Measurements from ENCODE around the gene DUOX2. TPM values are rescaled to one million over a fixed set of nuclear protein-coding genes. Genes with fewer than 3 reads are reported as not detected.

The DUOX2 gene
- total and polyA plus RNA-seq, 4 donors, result 1.0 to 3.8 (median 2.1) TPM

- H3K4me1 ChIP-seq (ENCODE audit: control insufficient read depth in 5 of 5, insufficient read depth in 5 of 5, low read length in 5 of 5), result no peaks in the 10 kb centered on the region
- H3K36me3 ChIP-seq (ENCODE audit: control insufficient read depth in 4 of 4, insufficient read depth in 4 of 4, low read length in 4 of 4), result no peaks in the 10 kb centered on the region
- H3K27me3 ChIP-seq (ENCODE audit: control insufficient read depth in 3 of 3, insufficient read depth in 3 of 3, low read length in 2 of 3), result peaks cover 0 to 6% (median 6%) of the 10 kb centered on the region in 3 donors
- H3K9me3 ChIP-seq (ENCODE audit: control insufficient read depth in 4 of 4, insufficient read depth in 3 of 4, low read length in 3 of 4), result peaks cover 0 to 3% (median 0%) of the 10 kb centered on the region in 4 donors
- H3K27ac ChIP-seq (ENCODE audit: low read depth in 1 of 2, low read length in 1 of 2), result no peak overlapping the region
- DNase-seq (no peak), ATAC-seq (ENCODE audit: insufficient read depth, low FRiP score) (no peak)
- 65 to 70% methylated on average over 7 of the region's 7 CpGs for WGBS, 2 donors
- no peak overlapping the region for H3K9ac ChIP-seq (ENCODE audit: insufficient read depth in 1 of 2, low read length in 2 of 2)
- H3K4me3 ChIP-seq, result no peak overlapping the region
- TF ChIP-seq CTCF (IDR thresholded peaks at IDR 0.05; ENCODE audit: control extremely low read depth, extremely low read depth), result no peak
Observed at GRCh38 chr15:45091161-45091560, 22.8 kb downstream of the DUOX2 start.

DNA sequence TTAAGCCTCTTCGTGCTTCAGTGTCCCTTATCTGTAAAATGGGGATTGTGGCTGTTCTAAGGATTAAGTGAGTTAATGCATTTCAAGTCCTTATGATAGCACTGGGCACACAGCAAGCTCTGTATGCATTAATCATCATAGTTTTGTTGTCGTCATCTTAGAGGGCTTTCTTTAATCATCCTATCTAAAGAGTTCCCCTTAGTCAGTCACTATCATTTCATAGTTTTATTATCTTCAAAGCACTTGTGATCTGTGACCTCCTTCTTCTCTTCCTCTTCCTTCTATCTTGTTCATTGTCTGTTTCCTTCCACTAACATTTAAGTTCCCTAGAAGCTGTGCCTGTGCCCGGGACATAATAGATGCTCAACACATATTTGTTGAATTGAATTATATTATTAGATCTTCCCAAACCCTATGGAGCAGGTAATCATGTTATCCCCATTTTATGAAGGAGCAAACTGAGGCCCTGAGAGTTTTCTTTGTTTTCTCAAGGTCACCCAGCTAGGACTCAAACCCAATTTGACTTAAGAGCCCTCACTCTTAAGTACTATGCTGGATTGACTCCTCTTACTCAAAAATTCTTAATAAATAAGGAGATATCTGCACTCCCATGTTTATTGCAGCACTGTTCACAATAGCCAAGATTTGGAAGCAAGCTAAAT is 24.1 kb downstream of the DUOX2 start:
- Histone ChIP-seq H3K27me3 (ENCODE audit: control insufficient read depth in 3 of 3, insufficient read depth in 3 of 3, low read length in 2 of 3) (peaks cover 0 to 6% (median 6%) of the 10 kb centered on the region in 3 donors), H3K4me3 (no peak overlapping the region), H3K27ac (ENCODE audit: low read depth in 1 of 2, low read length in 1 of 2) (no peak overlapping the region), H3K4me1 (ENCODE audit: control insufficient read depth in 5 of 5, insufficient read depth in 5 of 5, low read length in 5 of 5) (no peaks in the 10 kb centered on the region), H3K36me3 (ENCODE audit: control insufficient read depth in 4 of 4, insufficient read depth in 4 of 4, low read length in 4 of 4) (no peaks in the 10 kb centered on the region), H3K9ac (ENCODE audit: insufficient read depth in 1 of 2, low read length in 2 of 2) (no peak overlapping the region), H3K9me3 (ENCODE audit: control insufficient read depth in 4 of 4, insufficient read depth in 3 of 4, low read length in 3 of 4) (peaks cover 0 to 3% (median 0%) of the 10 kb centered on the region in 4 donors)
- no peak for TF ChIP-seq CTCF (IDR thresholded peaks at IDR 0.05; ENCODE audit: control extremely low read depth, extremely low read depth)
- DNase-seq (no peak), ATAC-seq (ENCODE audit: insufficient read depth, low FRiP score) (no peak)
- 54 to 56% methylated on average over 3 of the region's 3 CpGs for WGBS, 2 donors

DNA sequence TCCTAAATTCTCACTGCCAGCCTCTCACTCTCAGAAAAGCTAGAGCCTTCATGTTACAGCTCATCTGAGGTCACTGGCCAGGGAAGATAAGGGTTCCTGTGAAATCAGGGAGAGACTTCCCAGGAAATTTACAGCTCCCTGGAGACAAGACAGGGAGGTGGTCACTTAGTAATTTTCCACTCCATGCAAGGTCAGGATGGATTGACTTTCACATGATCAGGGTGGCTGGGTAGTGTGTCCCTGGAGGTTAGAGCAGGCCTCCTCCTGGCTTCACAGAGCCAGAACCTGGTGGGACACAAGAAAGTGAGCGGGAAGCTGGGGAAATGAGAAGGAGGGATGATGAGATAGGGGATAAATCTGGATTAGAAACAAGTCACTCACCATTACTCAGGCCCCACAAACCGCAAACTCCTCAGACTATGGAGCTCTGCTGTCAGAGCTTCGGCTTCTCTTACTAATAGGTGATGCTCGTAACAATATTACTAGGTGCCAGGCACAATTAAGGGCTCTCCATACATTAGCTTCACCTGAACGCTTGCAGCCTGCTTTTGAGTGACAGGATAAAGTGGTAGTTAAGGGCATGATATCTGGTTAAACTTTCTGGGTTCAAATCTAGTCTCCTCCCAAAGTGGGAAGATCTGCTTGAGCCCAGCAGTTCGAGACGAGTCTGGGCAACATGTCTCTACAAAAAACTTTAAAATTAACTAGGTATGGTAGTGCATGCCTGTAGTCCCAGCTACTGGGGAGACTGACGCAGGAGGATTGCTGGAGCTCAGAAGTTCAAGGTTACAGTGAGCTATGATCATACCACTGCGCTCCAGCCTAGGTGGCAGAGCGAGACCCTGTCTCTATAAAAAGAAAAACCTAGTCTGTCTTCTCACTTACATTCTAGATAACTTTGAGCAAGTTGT is 24.9 kb downstream of the DUOX2 start:
- 89 to 90% methylated on average over 10 of the region's 10 CpGs for WGBS, 2 donors
- Histone ChIP-seq H3K9ac (ENCODE audit: insufficient read depth in 1 of 2, low read length in 2 of 2) (no peak overlapping the region), H3K4me1 (ENCODE audit: control insufficient read depth in 5 of 5, insufficient read depth in 5 of 5, low read length in 5 of 5) (no peaks in the 10 kb centered on the region), H3K27me3 (ENCODE audit: control insufficient read depth in 3 of 3, insufficient read depth in 3 of 3, low read length in 2 of 3) (peaks cover 0 to 9% (median 6%) of the 10 kb centered on the region in 3 donors), H3K9me3 (ENCODE audit: control insufficient read depth in 4 of 4, insufficient read depth in 3 of 4, low read length in 3 of 4) (peaks cover 0 to 3% (median 0%) of the 10 kb centered on the region in 4 donors), H3K4me3 (no peak overlapping the region), H3K36me3 (ENCODE audit: control insufficient read depth in 4 of 4, insufficient read depth in 4 of 4, low read length in 4 of 4) (no peaks in the 10 kb centered on the region), H3K27ac (ENCODE audit: low read depth in 1 of 2, low read length in 1 of 2) (no peak overlapping the region)
- ATAC-seq (ENCODE audit: insufficient read depth, low FRiP score) (no peak), DNase-seq (no peak)
- no peak for TF ChIP-seq CTCF (IDR thresholded peaks at IDR 0.05; ENCODE audit: control extremely low read depth, extremely low read depth)
